Small intestine (tissue), 7 donors: ENCODE measurements around the gene CHRNE. TPM values are rescaled to one million over a fixed set of nuclear protein-coding genes. Genes with fewer than 3 reads are reported as not detected.
"Not testable (repeated sequence)": the region's sequence is repeated elsewhere in the genome, so short reads cannot be mapped to it uniquely, and the experiment has no call there.

ENCODE experiments used
- DNase-seq, 2 donors: peaks; one replicate each; pipeline versions ENCODE4 v3.0.0 to v3.0.0-alpha.2; 2013
- FAIRE-seq: peaks from 2 replicates; lab custom pipeline; 2012; peaks lifted over from hg19 to GRCh38; lab: Jason Lieb, UNC
- H3K27ac ChIP-seq, 3 donors: one replicate each; pipeline ENCODE4 v1.5.1; 2013; ENCODE audit warnings: low read length in 2 of 3, mild to moderate bottlenecking in 2 of 3, control low read depth in 1 of 3, inconsistent platforms in 1 of 3, low read depth in 1 of 3, moderate library complexity in 1 of 3
- H3K27me3 ChIP-seq, 3 donors: one replicate each; pipeline ENCODE4 v1.6.1; 2013; ENCODE audit warnings: low read length in 3 of 3, inconsistent platforms in 1 of 3; ENCODE audit not compliant: control insufficient read depth in 3 of 3, insufficient read depth in 3 of 3
- H3K36me3 ChIP-seq, 3 donors: one replicate each; pipeline ENCODE4 v1.6.1; 2013; ENCODE audit warnings: low read length in 3 of 3, inconsistent platforms in 1 of 3, low read depth in 1 of 3, mild to moderate bottlenecking in 1 of 3, moderate library complexity in 1 of 3; ENCODE audit not compliant: control insufficient read depth in 3 of 3, insufficient read depth in 2 of 3
- H3K4me1 ChIP-seq, 3 donors: one replicate each; pipeline ENCODE4 v1.6.1; 2013; ENCODE audit warnings: low read length in 2 of 3, inconsistent platforms in 1 of 3, low read depth in 1 of 3, mild to moderate bottlenecking in 1 of 3, moderate library complexity in 1 of 3; ENCODE audit not compliant: control insufficient read depth in 3 of 3, insufficient read depth in 2 of 3
- H3K4me3 ChIP-seq, 3 donors: one replicate each; pipeline ENCODE4 v1.5.1; 2013; ENCODE audit warnings: low read length in 3 of 3, control low read depth in 1 of 3, inconsistent platforms in 1 of 3, low read depth in 1 of 3, mild to moderate bottlenecking in 1 of 3, moderate library complexity in 1 of 3
- H3K9me3 ChIP-seq, 2 donors: one replicate each; pipeline ENCODE4 v1.6.1; 2013; ENCODE audit warnings: low read depth in 1 of 2, low read length in 1 of 2; ENCODE audit not compliant: control insufficient read depth in 2 of 2, insufficient read depth in 1 of 2
- WGBS, 3 donors: extraction: QIAGEN DNeasy Blood & Tissue Kit; methylation state at CpG; one replicate each; pipeline ENCODE4 v1.1.7; 2013; 5-methylcytosine and 5-hydroxymethylcytosine counted together
- polyA plus RNA-seq, 4 donors: library from polyadenylated mRNA; stranded (reverse) in 3 of 4; unstranded in 1 of 4; fragments of 200-250 nt in 3 of 4; fragments of 120-200 nt in 1 of 4; gene quantifications; one replicate each; pipeline versions ENCODE4 v1.2.1 to v1.2.3, GENCODE V29; 2013
- donor health status: healthy with polysubstance abuse.
- donor health status: control.
- donor health status: control.
- donor health status: Bipolar disorder and iron deficiency.
- donor health status: healthy.

Gene CHRNE
- polyA plus RNA-seq, 4 donors, result 0.27 to 0.66 (median 0.41) TPM

- FAIRE-seq, H3K27ac ChIP-seq, DNase-seq, H3K4me3 ChIP-seq, H3K9me3 ChIP-seq, H3K36me3 ChIP-seq: not testable (repeated sequence)
- Histone ChIP-seq H3K27me3 (peaks cover 0 to 21% (median 0%) of the 10 kb centered on the region in 3 donors), H3K4me1 (peaks cover 0 to 24% (median 0%) of the 10 kb centered on the region in 3 donors)
Observed at GRCh38 chr17:4906642-4907041, 3.7 kb upstream of the CHRNE start.

DNA sequence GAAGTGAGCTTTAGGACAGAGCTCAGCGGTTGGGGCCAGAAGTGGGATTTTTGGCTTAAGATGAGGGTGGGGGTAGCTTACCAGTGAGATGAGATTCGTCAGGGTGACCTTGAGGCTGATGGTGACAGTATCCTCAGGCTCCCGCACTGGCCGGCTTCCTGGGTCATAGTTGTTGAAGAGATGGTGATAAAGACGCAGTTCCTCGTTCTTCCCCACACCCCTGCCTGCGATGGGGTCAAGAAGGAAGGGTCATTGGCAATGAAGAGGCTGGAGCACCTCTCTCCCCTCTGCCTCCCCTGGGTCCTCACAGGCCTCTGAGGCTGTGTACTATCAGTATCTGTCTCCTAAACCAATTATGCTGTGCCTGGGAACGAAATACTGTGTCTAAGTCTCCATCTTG, 358 bp downstream of the CHRNE start:
- Histone ChIP-seq H3K27ac (peak overlapping the region in 2 of 3 donors; percentile 7 to 58), H3K36me3 (peaks cover 0 to 11% (median 0%) of the 10 kb centered on the region in 3 donors), H3K27me3 (peaks cover 0 to 50% (median 0%) of the 10 kb centered on the region in 3 donors), H3K9me3 (no peaks in the 10 kb centered on the region), H3K4me1 (peaks cover 0 to 36% (median 0%) of the 10 kb centered on the region in 3 donors), H3K4me3 (no peak overlapping the region)
- no peak for FAIRE-seq
- no peak for DNase-seq
- 48 to 70% (median 54%) methylated on average over 8 of the region's 8 CpGs for WGBS, 3 donors

- no peak for FAIRE-seq
- peaks cover 0 to 50% (median 0%) of the 10 kb centered on the region in 3 donors for H3K27me3 ChIP-seq
- DNase-seq, result peak in 1 of 2 donors; percentile 45
- peaks cover 0 to 19% (median 2%) of the 10 kb centered on the region in 3 donors for H3K36me3 ChIP-seq
- 36 to 57% (median 41%) methylated on average over 48 of the region's 48 CpGs for WGBS, 3 donors
- H3K4me1 ChIP-seq, result peaks cover 0 to 36% (median 0%) of the 10 kb centered on the region in 3 donors
- H3K4me3 ChIP-seq, result peak overlapping the region in 1 of 3 donors; percentile 53
- no peaks in the 10 kb centered on the region for H3K9me3 ChIP-seq
- peak overlapping the region in 2 of 3 donors; percentile 58 to 80 for H3K27ac ChIP-seq
Observed at GRCh38 chr17:4901648-4902344, 1.1 kb downstream of the CHRNE start.

DNA sequence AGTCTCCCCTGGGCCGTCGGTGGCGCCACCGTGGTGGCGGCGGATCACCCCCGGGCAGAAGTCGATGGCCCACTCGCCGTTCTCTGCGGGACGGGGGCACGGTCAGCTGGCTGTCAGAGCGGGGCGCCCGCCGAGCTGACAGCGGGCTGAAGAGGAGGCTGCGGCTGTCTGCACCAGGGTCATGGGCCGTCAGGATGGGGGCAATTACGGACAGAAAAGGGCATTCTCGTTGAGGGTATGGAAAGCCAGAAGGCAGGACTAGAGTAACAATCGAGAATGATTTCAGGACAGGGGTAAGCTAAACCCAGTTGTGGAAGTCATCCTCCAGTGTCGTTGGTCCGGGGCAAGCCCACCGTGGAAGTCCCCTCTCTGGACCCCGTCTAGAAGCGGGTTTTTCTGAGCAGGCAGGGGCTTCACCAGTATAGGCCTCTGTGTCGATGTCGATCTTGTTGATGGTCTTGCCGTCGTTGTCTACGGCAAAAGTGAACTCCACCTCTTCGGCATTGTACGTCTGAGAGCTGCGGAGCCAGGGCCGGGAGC, 1.7 kb downstream of the CHRNE start:
- peak overlapping the region in 2 of 3 donors; percentile 45 to 53 for H3K4me3 ChIP-seq
- WGBS, 3 donors, result 36 to 42% (median 42%) methylated on average over 37 of the region's 37 CpGs
- no peaks in the 10 kb centered on the region for H3K9me3 ChIP-seq
- peak overlapping the region in 2 of 3 donors; percentile 34 to 80 for H3K27ac ChIP-seq
- peaks cover 0 to 25% (median 4%) of the 10 kb centered on the region in 3 donors for H3K36me3 ChIP-seq
- peaks cover 0 to 50% (median 0%) of the 10 kb centered on the region in 3 donors for H3K27me3 ChIP-seq
- DNase-seq (peak in 1 of 2 donors; percentile 30), FAIRE-seq (no peak)
- H3K4me1 ChIP-seq, result peaks cover 0 to 36% (median 0%) of the 10 kb centered on the region in 3 donors

DNA sequence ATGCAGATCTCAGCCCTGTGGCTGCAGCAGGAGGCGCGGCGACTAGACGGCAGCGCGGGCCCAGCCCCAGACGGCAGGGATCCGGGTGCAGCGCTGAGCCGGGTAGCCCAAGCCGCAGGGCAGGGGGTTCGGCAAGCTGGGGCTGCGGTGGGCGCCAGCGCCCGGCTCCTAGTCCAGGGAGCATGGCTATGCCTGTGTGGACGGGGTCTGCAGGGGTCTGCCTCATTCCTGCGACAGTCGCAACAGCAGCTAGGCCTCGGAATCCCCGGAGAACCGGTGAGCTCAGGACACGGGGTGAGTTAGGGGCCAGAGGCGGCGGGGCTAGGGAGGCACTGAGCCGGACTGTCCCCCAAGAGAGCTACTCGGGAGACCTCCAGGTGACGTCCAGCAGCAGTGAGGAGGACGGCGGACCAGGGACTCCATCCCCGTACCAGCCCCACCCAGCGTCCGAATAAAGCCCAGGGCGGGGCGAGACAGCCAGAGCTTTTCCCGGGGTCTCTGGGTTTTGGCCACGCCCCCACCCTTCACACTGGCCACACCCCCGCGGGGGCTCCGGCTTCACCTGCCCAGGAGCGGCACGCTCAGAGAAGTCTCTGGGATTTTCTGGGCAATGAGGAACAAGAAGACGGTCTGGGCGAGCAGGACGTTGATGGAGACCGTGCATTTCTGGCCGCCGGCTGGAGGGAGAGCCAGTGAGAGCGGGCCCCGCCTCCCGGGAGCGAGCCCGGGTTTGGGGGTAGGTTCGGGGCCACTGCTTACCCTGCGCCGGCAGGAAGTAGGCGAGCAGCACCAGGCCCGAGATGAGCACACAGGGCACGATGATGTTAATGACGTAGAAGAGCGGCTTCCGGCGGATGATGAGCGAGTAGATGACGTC, 2.4 kb downstream of the CHRNE start:
- Histone ChIP-seq H3K36me3 (peaks cover under 1 to 32% (median 5%) of the 10 kb centered on the region in 3 donors), H3K4me3 (peak overlapping the region in 2 of 3 donors; percentile 45 to 53), H3K27me3 (peaks cover 0 to 45% (median 0%) of the 10 kb centered on the region in 3 donors), H3K9me3 (no peaks in the 10 kb centered on the region), H3K4me1 (peaks cover 0 to 36% (median 0%) of the 10 kb centered on the region in 3 donors), H3K27ac (peak overlapping the region in 1 of 3 donors; percentile 3)
- FAIRE-seq (no peak), DNase-seq (peak; percentile 29 to 69)
- 15 to 18% (median 15%) methylated on average over 54 to 65 of the region's 65 CpGs for WGBS, 3 donors

GRCh38 chr17:4899341-4900230, 3.3 kb downstream of the CHRNE start, which contains the start of gene C17orf107:
Gene C17orf107 (plus strand): TSS chr17:4899536. CDS start chr17:4899763, 227 bp downstream.
- Histone ChIP-seq H3K27me3 (peaks cover 0 to 44% (median 0%) of the 10 kb centered on the region in 3 donors), H3K9me3 (no peaks in the 10 kb centered on the region), H3K27ac (peak within 1 kb of the TSS in 2 of 3 donors; percentile 4 to 15), H3K4me3 (peak within 1 kb of the TSS; percentile 23 to 53 (median 45)), H3K36me3 (peaks cover 5 to 41% (median 8%) of the 10 kb centered on the region in 3 donors), H3K4me1 (peaks cover 0 to 36% (median 0%) of the 10 kb centered on the region in 3 donors)
- FAIRE-seq (no peak), DNase-seq (peak; percentile 77 to 92)
- 5 to 10% (median 8%) methylated on average over 53 to 60 of the region's 60 CpGs for WGBS, 3 donors

GRCh38 chr17:4898927-4899326, 4.0 kb downstream of the CHRNE start:
- Histone ChIP-seq H3K27me3 (peaks cover 0 to 38% (median 0%) of the 10 kb centered on the region in 3 donors), H3K27ac (no peak overlapping the region), H3K4me1 (peaks cover 0 to 36% (median 0%) of the 10 kb centered on the region in 3 donors), H3K9me3 (no peaks in the 10 kb centered on the region), H3K4me3 (peak overlapping the region; percentile 23 to 53 (median 45)), H3K36me3 (peaks cover 10 to 47% (median 13%) of the 10 kb centered on the region in 3 donors)
- DNase-seq (no peak), FAIRE-seq (no peak)
- WGBS, 3 donors, result 7 to 19% (median 9%) methylated on average over 27 to 34 of the region's 34 CpGs
